Activated CD4-positive, alpha-beta T cell treated with anti-CD3 and anti-CD28 coated beads, Interleukin-2, amount 10 ng/mL, durations not matched to agents 7 days and 5 days (primary cell): ENCODE results near the gene DIP2B. TPM values are rescaled to one million over a fixed set of nuclear protein-coding genes. Genes with fewer than 3 reads are reported as not detected.

Experiments used
- CTCF ChIA-PET: fragments of 350-600 bp; sonication (Branson Sonifier 250); formaldehyde crosslinking; loops from one replicate; lab custom pipeline; 2021; ENCODE audit warnings: antibody characterized with exemption; lab: Charles Lee
- POLR2A ChIA-PET: fragments of 350-600 bp; sonication (Branson Sonifier 250); formaldehyde crosslinking; loops from one replicate; lab custom pipeline; 2021; ENCODE audit warnings: antibody characterized with exemption; lab: Charles Lee
- DNase-seq: peaks from one replicate; pipeline ENCODE4 v3.0.0-alpha.2; 2020
- H3K27ac Mint-ChIP-seq: one replicate; pipeline ENCODE4 v1.8.0; 2021; ENCODE audit warnings: mild to moderate bottlenecking, moderate library complexity, mixed read lengths
- H3K27me3 Mint-ChIP-seq: one replicate; pipeline ENCODE4 v1.8.0; 2021; ENCODE audit warnings: mixed read lengths
- H3K36me3 Mint-ChIP-seq: one replicate; pipeline ENCODE4 v1.8.0; 2021; ENCODE audit warnings: low read depth, mixed read lengths
- H3K4me1 Mint-ChIP-seq: one replicate; pipeline ENCODE4 v1.8.0; 2021; ENCODE audit warnings: mixed read lengths
- H3K4me3 Mint-ChIP-seq: one replicate; pipeline ENCODE4 v1.8.0; 2021; ENCODE audit warnings: mild to moderate bottlenecking, moderate library complexity, mixed read lengths
- H3K9me3 Mint-ChIP-seq: one replicate; pipeline ENCODE4 v1.8.0; 2021; ENCODE audit warnings: mixed read lengths
- total RNA-seq, 2 experiments: library from RNA; stranded (reverse); gene quantifications; one replicate each; pipeline ENCODE4 v1.2.3, GENCODE V29; 2021

DIP2B gene
- total RNA-seq, 2 experiments from 2014 or later, result 28.9 to 30.4 TPM

- no peaks in the 10 kb centered on the region for H3K9me3 Mint-ChIP-seq
- POLR2A ChIA-PET, result no interaction called here
- no peaks in the 10 kb centered on the region for H3K27me3 Mint-ChIP-seq
- no peak for DNase-seq
- H3K36me3 Mint-ChIP-seq, result peaks cover 21% of the 10 kb centered on the region
- H3K27ac Mint-ChIP-seq, result no peak overlapping the region
- H3K4me1 Mint-ChIP-seq, result peaks cover 39% of the 10 kb centered on the region
- H3K4me3 Mint-ChIP-seq, result no peak overlapping the region
- CTCF ChIA-PET, result interaction anchor here (3.7 kb wide), 1 partner anchor 136 kb away, joined by 41 read pairs; the partner anchor contains the start of gene DIP2B
These were observed 135.6 kb downstream of the DIP2B start for GRCh38 chr12:50640321-50640939.

DNA sequence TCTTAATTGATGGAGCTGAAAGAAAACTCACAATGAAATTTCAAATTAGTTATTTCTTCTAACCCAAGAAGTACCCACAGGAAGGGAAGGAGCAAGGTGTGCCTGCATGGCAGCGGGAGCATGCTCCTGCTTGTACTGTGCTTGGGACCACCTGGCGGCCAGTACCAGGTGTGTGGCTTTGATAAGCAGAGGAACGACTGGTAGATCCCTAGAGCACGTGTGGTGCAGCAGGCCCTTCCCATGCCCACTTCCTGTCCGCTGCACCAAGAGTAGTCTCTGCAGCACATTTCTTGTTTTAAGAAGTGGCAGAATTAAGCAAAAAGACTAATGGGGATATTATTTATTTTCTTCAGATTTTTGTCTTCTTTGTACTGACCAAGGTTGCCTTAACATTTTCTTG lies 136.8 kb downstream of the DIP2B start:
- Mint-ChIP-seq H3K4me1 (peaks cover 36% of the 10 kb centered on the region), H3K27me3 (no peaks in the 10 kb centered on the region), H3K36me3 (peaks cover 21% of the 10 kb centered on the region), H3K27ac (no peak overlapping the region), H3K9me3 (no peaks in the 10 kb centered on the region), H3K4me3 (no peak overlapping the region)
- DNase-seq, result no peak
- ChIA-PET POLR2A (no interaction called here), CTCF (interaction anchor here (3.9 kb wide), 1 partner anchor 137 kb away, joined by 18 read pairs; the partner anchor contains the start of gene DIP2B)

DNA sequence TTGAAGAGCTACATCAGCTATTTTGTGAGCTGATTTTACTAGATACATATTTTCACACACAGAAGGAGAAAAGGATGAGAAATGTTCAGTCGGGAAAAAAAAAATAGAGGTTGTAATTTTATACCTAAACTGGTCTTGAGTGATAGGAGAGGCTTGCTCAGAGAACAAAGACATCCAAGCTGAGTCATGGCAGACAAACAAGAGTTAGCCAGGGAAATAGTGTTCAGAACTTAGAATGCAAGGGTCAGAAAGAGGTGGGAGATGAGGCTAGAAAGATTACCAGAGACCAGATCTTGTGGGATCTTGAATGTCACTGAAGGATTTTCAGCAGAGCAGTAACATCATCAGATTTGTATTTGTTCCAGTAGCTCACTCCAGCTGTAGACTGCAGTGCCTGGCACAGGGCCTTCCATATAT lies 137.3 kb downstream of the DIP2B start:
- POLR2A ChIA-PET, result no interaction called here

GRCh38 chr12:50642761-50643160 lies 138.0 kb downstream of the DIP2B start:
- Mint-ChIP-seq H3K9me3 (no peaks in the 10 kb centered on the region), H3K4me1 (peaks cover 29% of the 10 kb centered on the region), H3K36me3 (peaks cover 21% of the 10 kb centered on the region), H3K27ac (no peak overlapping the region), H3K27me3 (no peaks in the 10 kb centered on the region), H3K4me3 (no peak overlapping the region)
- DNase-seq, result no peak
- POLR2A ChIA-PET, result no interaction called here
- CTCF ChIA-PET, result interaction anchor here (0.5 to 3.9 kb wide), 4 partner anchors 23 to 610 kb away, joined by 3 to 18 read pairs (median 4); partner anchors contain the start of gene DIP2B

More for the DNA sequence above, 137.3 kb downstream of the DIP2B start:
- no peak overlapping the region for H3K27ac Mint-ChIP-seq
- peaks cover 21% of the 10 kb centered on the region for H3K36me3 Mint-ChIP-seq
- H3K9me3 Mint-ChIP-seq, result no peaks in the 10 kb centered on the region
- CTCF ChIA-PET, result interaction anchor here (0.5 to 3.9 kb wide), 3 partner anchors 121 to 610 kb away, joined by 3 to 18 read pairs (median 5); partner anchors contain the start of gene DIP2B
- no peak overlapping the region for H3K4me3 Mint-ChIP-seq
- peaks cover 36% of the 10 kb centered on the region for H3K4me1 Mint-ChIP-seq
- H3K27me3 Mint-ChIP-seq, result no peaks in the 10 kb centered on the region
- DNase-seq, result no peak

- Mint-ChIP-seq H3K9me3 (no peaks in the 10 kb centered on the region), H3K4me3 (no peak overlapping the region), H3K36me3 (peaks cover 6% of the 10 kb centered on the region), H3K27ac (no peak overlapping the region), H3K4me1 (peaks cover 8% of the 10 kb centered on the region), H3K27me3 (no peaks in the 10 kb centered on the region)
- no peak for DNase-seq
- ChIA-PET CTCF (interaction anchor here (1.5 kb wide), 1 partner anchor 142 kb away, joined by 4 read pairs; the partner anchor contains the start of gene DIP2B), POLR2A (no interaction called here)
These were observed 142.2 kb downstream of the DIP2B start for GRCh38 chr12:50647031-50647430.

GRCh38 chr12:50647479-50647878 lies 142.7 kb downstream of the DIP2B start:
- ChIA-PET POLR2A (no interaction called here), CTCF (interaction anchor here (0.6 kb wide), 1 partner anchor 129 kb away, joined by 3 read pairs; no protein-coding TSS in a partner anchor)
- H3K27me3 Mint-ChIP-seq, result no peaks in the 10 kb centered on the region
- H3K27ac Mint-ChIP-seq, result no peak overlapping the region
- no peaks in the 10 kb centered on the region for H3K9me3 Mint-ChIP-seq
- H3K36me3 Mint-ChIP-seq, result peaks cover 3% of the 10 kb centered on the region
- H3K4me1 Mint-ChIP-seq, result peaks cover 6% of the 10 kb centered on the region
- no peak for DNase-seq
- H3K4me3 Mint-ChIP-seq, result no peak overlapping the region

GRCh38 chr12:50650285-50650684 lies 145.5 kb downstream of the DIP2B start:
- Mint-ChIP-seq H3K36me3 (peaks cover 1% of the 10 kb centered on the region), H3K27me3 (no peaks in the 10 kb centered on the region), H3K27ac (no peak overlapping the region), H3K9me3 (no peaks in the 10 kb centered on the region), H3K4me1 (peaks cover 9% of the 10 kb centered on the region), H3K4me3 (no peak overlapping the region)
- CTCF ChIA-PET, result no interaction called here
- POLR2A ChIA-PET, result no interaction called here
- DNase-seq, result no peak

GRCh38 chr12:50655374-50655921 lies 150.7 kb downstream of the DIP2B start:
- CTCF ChIA-PET, result interaction anchor here (2.4 kb wide), 1 partner anchor 151 kb away, joined by 5 read pairs; no protein-coding TSS in a partner anchor
- no peaks in the 10 kb centered on the region for H3K9me3 Mint-ChIP-seq

DNA sequence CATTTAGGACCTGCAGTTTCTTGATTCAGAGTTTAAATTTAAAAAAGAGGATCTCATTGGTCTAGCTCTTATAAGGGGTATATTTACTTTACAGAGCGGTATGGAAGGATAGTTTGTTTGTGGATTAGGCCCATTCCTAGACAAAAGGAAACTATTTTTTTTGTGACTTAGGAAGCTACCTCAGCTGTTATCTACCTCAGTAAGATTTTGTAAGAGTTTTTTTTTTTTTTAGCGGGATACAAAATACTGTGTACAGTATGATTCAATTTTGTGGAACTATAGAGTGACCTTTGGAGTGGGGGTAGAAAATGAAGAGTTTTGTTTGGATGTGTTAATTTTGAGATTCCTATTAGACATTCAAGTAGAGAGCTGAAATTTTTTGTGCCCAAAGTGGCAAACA lies 154.5 kb downstream of the DIP2B start:
- H3K9me3 Mint-ChIP-seq, result no peaks in the 10 kb centered on the region
- DNase-seq, result no peak
- no peaks in the 10 kb centered on the region for H3K27me3 Mint-ChIP-seq
- peaks cover 4% of the 10 kb centered on the region for H3K4me1 Mint-ChIP-seq
- POLR2A ChIA-PET, result no interaction called here
- peaks cover 19% of the 10 kb centered on the region for H3K36me3 Mint-ChIP-seq
- no peak overlapping the region for H3K27ac Mint-ChIP-seq
- CTCF ChIA-PET, result interaction anchor here (0.8 to 1.2 kb wide), 3 partner anchors 13 to 166 kb away, joined by 3 to 4 read pairs (median 4); partner anchors contain the start of gene DIP2B
- no peak overlapping the region for H3K4me3 Mint-ChIP-seq

More at GRCh38 chr12:50655374-50655921, 150.7 kb downstream of the DIP2B start:
- Mint-ChIP-seq H3K4me1 (peaks cover 7% of the 10 kb centered on the region), H3K27ac (no peak overlapping the region), H3K36me3 (peaks cover 14% of the 10 kb centered on the region), H3K27me3 (no peaks in the 10 kb centered on the region), H3K4me3 (no peak overlapping the region)
- no peak for DNase-seq
- POLR2A ChIA-PET, result no interaction called here

GRCh38 chr12:50659690-50660424 lies 155.1 kb downstream of the DIP2B start:
- no peak overlapping the region for H3K27ac Mint-ChIP-seq
- H3K4me3 Mint-ChIP-seq, result no peak overlapping the region
- no peaks in the 10 kb centered on the region for H3K9me3 Mint-ChIP-seq
- CTCF ChIA-PET, result interaction anchor here (0.7 to 1.2 kb wide), 4 partner anchors 12 to 388 kb away, joined by 3 to 4 read pairs (median 4); partner anchors contain the start of gene DIP2B
- no peak for DNase-seq
- peaks cover 1% of the 10 kb centered on the region for H3K4me1 Mint-ChIP-seq
- no peaks in the 10 kb centered on the region for H3K27me3 Mint-ChIP-seq
- peaks cover 19% of the 10 kb centered on the region for H3K36me3 Mint-ChIP-seq
- POLR2A ChIA-PET, result no interaction called here

GRCh38 chr12:50660425-50660822 lies 155.6 kb downstream of the DIP2B start:
- H3K27me3 Mint-ChIP-seq, result no peaks in the 10 kb centered on the region
- no peak overlapping the region for H3K27ac Mint-ChIP-seq
- CTCF ChIA-PET, result interaction anchor here (0.7 to 1.2 kb wide), 3 partner anchors 11 to 387 kb away, joined by 3 to 4 read pairs (median 3); no protein-coding TSS in a partner anchor
- peaks cover 17% of the 10 kb centered on the region for H3K36me3 Mint-ChIP-seq
- POLR2A ChIA-PET, result no interaction called here
- no peaks in the 10 kb centered on the region for H3K4me1 Mint-ChIP-seq
- DNase-seq, result no peak
- no peaks in the 10 kb centered on the region for H3K9me3 Mint-ChIP-seq
- H3K4me3 Mint-ChIP-seq, result no peak overlapping the region

DNA sequence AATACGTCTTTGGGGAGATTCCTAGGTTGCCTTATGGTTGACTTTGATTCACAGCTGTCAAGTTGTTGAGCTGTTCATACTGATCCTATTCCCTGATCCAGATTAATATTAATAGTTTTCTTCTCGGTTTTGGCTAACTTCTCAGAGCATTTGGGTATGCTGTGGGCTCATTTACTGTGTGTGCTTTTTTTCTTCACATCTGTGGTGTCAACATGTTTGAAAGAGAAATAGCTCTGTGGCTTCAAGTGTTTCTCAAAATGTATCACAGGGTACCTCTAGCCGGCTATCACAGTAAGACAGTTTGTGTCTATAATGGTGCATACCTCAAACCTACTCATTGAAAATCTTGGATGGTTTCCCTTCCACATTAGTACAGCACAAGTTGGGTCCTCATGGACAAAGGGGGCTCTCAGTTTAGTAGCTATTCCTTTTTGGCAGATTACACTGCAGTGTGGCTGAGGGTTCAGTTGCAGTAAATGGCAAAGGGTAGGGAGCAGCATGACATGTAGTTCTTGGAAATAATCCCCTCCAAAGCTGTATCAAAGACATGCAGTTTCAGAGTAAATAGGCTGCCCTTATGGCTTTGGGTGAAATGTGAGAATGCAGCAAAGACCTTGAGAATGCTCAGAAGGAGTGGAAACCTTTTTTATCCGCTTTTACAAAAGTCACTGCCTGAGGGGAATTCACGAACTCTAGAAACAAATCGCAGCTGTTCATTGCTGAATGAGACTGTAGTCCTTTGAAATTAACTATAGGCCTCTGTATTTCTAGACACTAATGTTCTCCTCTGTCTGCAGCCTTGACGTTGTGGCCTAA lies 156.7 kb downstream of the DIP2B start:
- POLR2A ChIA-PET, result no interaction called here
- peaks cover 17% of the 10 kb centered on the region for H3K36me3 Mint-ChIP-seq
- H3K9me3 Mint-ChIP-seq, result no peaks in the 10 kb centered on the region
- H3K4me3 Mint-ChIP-seq, result no peak overlapping the region
- CTCF ChIA-PET, result interaction anchor here (0.6 kb wide), 2 partner anchors 122 to 221 kb away, joined by 3 to 4 read pairs; no protein-coding TSS in a partner anchor
- no peaks in the 10 kb centered on the region for H3K27me3 Mint-ChIP-seq
- H3K4me1 Mint-ChIP-seq, result no peaks in the 10 kb centered on the region
- H3K27ac Mint-ChIP-seq, result no peak overlapping the region
- DNase-seq, result no peak
